GM19193 (cell line): Measurements from ENCODE around the gene OTUD6A.

Source experiments
- POLR2A ChIP-seq: IDR thresholded peaks from 4 replicates; pipeline ENCODE4 v1.6.1; 2011; ENCODE audit not compliant: insufficient read depth, insufficient read length; ENCODE audit errors: extremely low read depth

The OTUD6A gene

DNA sequence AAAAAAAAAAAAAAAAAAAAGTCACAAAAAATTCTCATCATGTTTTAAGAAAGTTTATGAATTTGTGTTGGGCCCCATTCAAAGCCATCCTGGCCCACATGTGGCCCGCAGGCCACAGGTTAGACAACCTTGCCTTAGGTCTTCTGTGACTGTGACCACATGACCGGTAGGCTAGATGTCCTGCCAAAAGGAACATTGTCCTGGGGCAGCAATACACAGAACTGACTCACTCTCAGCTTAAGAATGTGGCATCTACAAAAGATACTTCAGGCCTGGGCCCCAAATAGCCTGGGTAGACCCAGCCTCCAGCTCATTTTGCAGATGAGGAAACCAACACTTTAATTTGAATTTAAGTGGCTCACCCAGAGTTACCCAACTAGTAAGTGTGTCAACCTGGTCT lies 22.5 kb upstream of the OTUD6A start:
- TF ChIP-seq POLR2A, result no peak

DNA sequence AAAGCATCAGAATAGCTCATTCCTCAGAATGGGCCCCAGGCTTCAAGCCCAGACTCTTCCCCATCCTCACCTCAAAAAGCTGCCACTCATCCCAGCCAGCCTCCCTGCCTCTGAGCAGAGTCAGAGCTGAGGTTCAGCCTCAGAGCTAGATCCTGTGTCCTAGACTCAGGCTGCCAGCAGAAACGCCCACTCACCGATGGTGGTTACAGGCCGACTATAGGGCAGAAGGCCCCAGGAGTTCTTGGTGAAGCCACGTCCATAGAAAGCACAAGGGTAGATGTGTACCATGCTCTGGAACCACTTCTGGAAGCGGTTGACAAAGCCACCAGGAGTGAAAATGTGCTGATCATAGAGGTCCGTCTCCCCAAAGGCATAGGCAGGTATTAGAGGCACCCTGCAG lies 20.3 kb upstream of the OTUD6A start:
- TF ChIP-seq POLR2A, result no peak

DNA sequence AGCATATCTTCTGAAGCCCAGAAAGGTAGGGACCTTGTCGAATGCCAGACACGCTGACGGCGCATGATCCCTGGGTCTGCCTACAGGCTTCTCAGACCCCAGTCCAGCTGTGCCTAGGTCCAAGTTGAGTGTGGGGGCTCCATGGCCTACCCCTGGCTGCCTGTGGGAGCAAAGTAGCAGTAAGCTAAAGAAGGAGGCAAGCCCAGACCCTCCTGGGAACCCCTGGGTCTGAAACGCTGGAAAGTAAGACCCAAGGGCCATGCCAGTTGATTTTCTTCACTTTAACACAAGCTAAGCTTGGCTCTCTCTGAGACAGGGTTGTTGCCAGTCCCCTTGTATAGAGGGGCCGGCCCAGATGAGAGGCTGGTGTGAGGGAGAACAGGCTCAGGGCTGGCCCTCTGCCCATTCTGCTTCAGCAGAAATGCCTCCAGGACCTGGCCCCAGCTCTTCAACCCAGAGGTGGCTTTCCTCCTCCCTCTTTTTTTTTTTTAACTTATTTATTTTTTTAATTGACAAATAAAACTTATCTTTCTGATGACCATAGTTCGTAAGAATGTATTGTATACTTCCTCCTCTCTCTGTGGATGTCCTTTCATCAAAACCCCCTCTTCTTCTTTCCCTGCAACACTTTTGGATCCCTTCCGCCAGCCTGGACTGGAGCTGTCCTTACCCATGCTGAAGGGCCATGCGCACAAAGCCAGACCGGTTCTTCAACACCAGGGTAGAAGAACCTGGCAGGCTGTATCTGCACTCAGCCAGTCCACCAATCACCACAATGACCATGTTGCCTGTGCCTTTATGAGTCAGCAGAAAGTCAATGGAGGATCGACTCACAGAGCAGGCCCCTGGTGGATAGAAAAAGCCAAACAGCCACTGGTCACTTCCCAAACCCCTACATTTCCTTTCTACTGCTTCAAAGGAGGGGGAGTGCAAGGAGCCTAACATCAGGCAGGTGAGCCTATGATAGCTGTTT lies 19.6 kb upstream of the OTUD6A start:
- TF ChIP-seq POLR2A, result no peak

DNA sequence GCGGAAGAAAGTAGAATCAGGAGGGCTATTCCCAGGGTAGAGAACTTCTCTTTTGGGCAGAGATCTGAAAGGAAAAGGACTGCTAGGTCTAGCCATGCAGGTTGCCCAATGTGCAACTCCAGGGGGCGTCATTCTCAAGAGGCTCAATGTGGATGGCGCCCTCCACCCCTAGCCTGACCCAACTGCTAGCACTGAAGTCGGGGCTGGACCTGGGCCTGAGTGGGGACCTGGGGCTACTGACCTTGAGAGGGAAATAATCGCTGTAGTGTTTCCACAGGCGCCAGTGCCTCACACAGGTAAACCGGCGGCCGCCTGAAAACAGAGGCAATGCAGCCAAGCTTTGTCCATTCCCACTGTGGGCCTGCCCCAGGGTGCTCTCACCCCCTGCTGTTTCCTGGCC lies 18.6 kb upstream of the OTUD6A start:
- TF ChIP-seq POLR2A, result no peak

DNA sequence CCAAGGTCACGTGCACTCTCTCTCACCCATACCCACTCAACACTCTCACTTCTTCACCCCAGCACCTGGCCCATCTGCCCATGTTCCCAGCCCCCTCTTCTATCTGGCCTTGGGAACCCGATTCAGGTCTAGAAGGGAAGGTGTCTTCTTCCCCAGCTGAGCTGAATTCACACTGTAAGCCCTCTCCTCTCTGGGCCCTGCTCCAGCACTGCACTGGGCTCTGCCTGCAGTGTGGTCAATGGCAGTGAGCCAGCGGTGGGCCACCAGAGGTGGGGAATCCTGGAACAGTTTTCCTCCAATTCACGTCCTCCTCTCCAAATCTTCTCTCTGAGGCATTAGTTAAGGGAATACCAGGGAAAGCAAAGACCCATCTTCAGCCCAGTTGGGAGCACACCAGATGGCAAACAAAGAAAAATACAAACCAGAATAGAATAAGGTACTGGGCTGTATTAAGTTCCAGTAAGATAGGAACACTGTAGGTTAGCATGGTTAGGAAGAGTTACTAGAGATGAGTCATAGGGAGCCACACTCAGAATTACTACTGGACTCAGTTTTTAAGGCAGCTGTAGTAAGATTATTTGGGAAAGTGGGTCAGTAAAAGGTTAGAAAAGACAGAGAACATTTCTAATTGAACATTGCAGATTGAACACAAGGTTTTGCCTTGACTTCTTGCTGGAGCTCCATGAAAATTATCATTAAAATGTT lies 17.6 kb upstream of the OTUD6A start:
- TF ChIP-seq POLR2A, result no peak

DNA sequence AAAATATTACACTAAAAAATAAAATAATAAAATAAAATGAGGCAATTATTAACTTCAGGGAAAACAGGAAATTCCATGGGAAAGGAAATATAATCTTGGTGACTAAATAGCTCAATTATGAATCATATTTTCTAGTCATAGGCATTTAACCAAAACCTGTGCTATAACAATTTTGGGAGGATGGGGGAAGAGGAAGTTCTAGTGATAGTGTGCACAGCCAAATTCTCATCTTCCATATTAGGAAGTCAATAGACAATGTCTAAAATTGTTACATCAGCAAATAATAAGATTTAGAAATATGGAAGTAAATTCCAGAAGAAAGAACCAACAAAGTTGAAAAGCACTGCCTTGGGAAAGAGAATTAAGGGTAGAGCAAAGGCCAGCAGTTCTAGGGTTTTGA lies 15.3 kb upstream of the OTUD6A start:
- TF ChIP-seq POLR2A, result no peak

DNA sequence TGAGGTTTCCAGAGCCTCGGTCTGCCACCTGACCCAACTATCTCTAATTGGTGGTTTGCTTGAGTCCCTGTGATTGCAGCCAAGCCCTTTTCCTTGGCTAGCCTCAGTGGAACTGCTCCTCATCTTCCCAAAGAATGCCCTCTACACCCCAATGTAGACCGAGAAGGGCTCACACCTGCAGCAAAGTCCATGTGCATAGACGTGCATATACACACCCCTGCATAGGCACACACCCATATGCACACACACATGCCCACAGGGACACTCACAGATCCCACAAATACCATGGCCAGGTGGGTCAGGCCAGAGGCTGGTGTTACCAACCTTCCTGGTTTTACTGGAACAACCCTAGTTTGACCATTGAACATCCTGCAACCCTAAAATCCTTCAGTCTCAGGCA lies 12.9 kb upstream of the OTUD6A start:
- no peak for TF ChIP-seq POLR2A

DNA sequence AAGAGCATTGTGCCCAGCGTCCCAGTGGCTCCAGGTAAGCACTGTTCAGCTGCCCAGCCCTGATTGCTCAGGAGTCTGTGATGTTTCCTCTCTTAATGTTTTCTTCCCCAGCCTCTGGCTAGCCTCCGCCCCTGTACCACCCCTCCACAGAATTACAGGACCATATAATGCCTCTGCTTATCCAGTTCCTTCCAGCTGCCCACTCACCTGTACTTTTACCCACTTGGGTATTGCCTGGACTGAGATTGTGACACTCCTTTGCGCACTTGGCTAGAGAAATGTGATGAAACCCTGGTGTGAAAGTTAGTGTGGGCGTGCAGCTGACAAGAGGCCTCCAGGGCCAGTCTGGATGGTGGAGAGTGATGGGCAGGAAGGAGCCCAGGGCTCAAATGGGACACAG lies 12.3 kb upstream of the OTUD6A start, which contains the start of gene AWAT2:
Gene AWAT2 (minus strand): TSS at position 14 of the 400 bp plus-strand sequence. CDS start 6 bp downstream, at position 8.
- TF ChIP-seq POLR2A, result no peak

DNA sequence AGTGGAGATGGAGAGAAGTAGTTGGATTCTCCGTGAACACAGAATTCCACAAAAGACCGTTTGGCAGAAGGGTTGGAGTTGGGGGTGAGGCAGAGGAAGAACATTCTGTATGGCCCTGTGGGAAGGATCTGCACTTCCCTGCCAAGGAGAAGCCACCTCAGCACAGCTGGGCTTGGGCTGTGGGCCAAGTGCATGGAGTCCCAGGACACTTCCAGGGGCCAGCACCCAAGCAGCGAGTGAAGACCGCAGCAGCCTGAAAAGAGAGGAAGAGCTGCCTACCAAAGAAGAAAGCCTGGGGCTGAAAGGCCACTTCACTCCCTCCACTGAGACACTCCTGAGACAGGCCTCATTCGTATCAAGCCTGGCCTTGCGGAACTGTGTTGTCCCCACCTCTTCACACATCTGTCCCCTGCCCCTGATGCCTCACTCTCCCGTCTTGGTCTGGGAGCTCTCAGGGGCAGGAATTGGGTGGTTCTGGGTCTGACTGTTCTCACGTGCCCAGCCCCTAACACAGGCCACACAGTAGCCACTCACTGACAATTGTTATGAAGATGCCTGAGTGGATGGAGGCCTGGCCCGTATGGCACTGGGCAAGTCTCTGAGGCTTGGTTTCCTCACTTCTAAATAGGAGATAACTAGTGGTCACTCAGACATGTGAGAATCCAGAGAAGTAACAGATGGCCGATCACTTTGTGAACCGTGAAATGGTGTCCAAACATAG lies 9.2 kb upstream of the OTUD6A start:
- no peak for TF ChIP-seq POLR2A

DNA sequence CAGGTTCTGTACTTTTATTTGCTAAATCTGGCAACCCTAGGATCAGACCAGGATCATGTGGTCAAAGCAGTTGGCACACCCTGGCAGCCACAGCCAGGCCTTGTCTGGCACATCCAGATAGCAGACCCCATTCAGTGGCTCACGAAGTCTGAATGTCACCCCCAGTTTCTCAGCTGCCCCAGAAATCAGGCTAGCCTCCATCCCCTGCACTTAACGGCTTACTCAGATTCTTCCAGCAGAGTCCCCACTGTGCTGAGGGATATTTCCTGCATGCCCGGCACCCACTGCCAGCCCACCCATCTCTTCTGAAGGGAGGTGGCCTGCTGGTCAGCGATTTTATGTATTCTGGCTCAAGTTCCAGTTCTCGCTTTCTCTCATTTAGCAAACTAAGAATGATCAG lies 7.9 kb upstream of the OTUD6A start:
- TF ChIP-seq POLR2A, result no peak

DNA sequence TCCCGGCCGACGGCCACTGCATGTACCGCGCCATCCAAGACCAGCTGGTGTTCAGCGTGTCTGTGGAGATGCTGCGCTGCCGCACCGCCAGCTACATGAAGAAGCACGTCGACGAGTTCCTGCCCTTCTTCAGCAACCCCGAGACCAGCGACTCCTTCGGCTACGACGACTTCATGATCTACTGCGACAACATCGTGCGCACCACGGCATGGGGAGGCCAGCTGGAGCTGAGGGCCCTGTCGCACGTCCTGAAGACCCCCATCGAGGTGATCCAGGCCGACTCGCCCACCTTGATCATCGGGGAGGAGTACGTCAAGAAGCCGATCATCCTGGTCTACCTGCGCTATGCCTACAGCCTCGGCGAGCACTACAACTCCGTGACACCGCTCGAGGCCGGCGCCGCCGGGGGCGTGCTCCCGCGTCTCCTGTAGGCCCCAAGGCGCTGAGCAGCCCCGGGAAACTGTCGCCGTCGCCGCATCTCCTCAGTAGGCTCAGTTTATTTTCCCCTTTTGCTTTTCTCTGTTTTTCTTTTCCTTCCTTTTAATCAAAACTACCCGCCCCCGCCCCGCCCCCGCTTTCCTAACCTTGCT lies 799 bp downstream of the OTUD6A start:
- no peak for TF ChIP-seq POLR2A

DNA sequence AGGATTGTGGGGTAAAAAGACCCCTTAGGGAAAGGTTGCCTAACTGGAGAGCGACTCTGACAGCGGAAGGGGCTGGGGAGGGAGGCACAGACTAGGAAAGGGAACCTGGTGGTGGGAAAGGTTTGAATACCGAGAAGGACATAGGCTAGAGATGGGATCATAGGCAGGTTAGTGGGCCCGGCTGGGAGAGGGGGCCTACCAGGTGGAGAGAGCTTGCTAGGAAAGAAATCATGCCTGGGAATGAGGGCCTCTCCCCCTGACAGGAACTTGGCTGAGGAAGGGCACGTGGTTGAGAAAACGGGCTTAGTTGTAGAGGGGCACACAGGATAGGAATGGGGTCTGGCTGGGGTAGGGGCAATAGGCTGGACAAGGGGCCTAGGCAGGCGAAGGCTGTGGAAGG lies 4.4 kb downstream of the OTUD6A start:
- no peak for TF ChIP-seq POLR2A

DNA sequence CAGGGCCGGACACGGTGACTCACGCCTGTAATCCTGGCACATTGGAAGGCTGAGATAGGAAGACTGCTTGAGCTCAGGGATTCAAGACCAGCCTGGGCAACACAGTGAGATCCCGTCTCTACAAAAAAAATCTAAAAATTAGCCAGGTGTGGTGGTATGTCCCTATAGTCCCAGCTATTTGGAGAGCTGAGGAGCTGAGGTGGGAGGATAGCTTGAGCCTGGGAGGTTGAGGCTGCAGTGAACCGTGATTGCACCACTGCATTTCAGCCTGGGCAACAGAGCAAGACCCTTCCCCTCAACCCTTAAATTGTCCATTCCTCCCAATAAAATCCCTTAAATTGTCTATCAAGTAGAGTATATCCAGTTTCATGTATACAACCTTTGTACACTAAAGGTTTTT lies 17.0 kb downstream of the OTUD6A start:
- no peak for TF ChIP-seq POLR2A

DNA sequence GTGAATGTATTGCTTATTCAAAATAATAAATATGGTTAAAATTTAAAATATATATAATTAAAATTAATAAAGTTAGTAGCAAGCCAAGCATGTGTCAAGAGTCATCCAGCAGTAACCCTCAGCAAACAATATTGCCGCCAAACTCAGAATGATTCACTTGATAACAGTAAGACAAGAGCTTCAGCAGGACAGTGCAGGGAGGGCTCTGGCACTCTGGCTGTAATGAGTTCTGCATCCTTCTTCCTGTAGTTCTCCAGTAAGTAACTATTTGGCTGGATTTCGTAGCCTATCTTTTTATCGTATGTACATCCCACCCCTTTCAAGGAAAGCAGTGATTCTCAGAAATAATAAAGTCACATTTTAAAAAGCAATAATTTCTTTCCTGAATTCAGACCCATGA lies 17.6 kb downstream of the OTUD6A start:
- no peak for TF ChIP-seq POLR2A

DNA sequence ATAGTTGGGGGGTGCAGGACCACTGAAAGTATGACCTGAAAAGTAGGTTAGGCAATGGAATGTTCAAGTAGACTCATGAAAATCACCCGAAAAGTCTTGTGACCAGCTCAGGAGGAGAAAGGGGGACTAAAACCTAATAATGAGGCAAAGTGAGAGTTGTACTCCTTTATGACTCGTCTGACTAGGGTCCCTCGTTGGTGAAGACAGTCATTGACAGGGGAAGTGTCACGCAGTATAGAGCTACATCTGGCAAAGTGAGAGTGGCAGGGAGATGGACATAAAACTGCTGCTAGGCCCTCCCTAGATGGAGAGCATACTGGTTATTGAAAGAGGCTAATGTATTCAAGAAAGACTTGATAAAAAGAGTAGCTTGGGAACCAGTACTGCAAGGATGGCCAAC lies 20.5 kb downstream of the OTUD6A start:
- no peak for TF ChIP-seq POLR2A
